HuH-7 (cell line): Measurements from ENCODE around the gene HCN4.
A peak's percentile ranks its signal among the peaks of the same experiment; 100 is the strongest.

Source experiments
- DNase-seq: peaks from one replicate; pipeline ENCODE4 v3.0.0; 2011; ENCODE audit warnings: low spot score

Gene HCN4

DNA sequence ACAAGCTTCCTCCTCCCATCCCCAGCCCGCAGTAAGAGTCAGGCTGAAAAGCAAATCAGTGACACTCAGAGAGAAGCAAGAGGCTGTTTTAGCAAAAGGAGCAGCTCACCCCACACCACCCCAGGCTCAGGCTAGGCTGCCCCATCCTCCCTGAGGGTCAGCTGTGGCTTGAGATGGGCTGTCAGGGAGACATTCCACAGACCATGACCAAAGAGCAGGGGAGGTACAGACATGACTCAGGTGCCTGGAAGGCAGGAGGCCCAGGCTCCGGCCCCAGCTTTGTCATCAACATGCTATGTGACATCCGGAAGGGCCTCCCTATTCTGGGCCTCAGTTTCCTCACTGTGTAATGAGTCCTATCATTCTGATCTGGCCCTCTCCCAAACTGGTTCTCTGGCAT, 24.7 kb downstream of the HCN4 start:
- no peak for DNase-seq

DNA sequence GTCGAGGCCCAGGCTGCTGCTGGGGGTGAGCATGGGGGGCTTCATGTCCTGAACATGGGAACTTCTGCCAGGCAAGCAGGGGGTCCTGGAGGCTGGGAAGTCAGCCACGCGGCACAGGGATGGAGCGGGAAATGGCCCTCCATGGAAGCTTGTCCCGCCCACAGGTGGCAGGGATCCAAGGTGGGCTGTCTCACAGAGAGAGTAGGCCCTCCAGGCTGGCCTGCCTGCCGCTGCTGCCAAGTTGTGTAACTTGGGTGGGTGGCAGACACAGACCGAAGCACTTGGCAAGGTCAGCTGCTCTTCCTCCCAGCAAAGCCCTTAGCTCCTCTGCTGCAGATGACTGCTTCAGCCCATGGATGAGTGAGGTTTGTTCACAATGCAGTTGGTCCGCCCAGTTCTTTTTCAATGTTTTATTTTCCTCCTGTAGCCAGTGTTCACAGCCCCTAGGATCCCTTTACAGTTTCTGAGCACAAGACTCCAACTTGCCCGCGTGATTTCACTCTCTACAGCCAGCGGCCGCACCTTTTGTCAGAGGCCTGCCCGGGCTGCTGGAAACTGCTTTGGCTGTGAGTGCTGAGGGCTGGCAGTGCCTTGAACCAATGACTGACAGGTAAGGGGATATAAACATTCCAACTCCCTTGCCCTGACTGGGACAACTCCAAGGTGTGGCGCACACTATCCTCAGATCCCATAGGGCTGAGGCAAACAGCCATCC, 26.7 kb downstream of the HCN4 start:
- no peak for DNase-seq

DNA sequence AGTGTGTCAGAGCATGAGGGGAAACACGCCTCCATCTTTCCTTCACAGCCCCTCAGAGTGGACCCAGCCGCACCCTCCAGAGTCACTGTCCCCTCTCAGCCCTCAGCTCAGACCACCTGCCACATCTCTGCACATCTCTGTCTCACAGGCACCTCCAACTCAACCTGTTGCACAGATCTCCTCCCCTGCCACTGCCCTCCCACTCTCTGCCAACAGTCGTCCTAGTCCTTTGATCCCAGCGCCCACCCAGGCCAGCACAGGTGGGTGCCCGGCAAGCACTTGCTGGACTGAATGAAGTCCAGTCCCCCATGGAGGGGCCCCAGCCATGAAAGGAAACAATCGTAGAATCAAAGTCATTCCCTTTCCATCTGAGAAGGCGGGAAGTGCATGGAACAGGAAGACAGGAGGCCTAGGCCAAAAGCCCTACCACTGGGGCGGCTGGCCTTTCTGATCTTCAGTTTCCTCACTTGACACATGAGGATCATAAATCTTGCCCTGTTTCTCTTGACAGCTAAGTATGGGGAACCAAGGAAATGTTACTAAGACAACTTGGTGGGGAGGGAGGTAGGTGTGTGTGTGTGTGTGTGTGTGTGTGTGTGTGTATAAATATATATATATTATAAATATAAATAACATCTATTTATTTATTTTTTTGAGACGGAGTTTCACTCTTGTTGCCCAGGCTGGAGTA, 28.1 kb downstream of the HCN4 start:
- no peak for DNase-seq

DNA sequence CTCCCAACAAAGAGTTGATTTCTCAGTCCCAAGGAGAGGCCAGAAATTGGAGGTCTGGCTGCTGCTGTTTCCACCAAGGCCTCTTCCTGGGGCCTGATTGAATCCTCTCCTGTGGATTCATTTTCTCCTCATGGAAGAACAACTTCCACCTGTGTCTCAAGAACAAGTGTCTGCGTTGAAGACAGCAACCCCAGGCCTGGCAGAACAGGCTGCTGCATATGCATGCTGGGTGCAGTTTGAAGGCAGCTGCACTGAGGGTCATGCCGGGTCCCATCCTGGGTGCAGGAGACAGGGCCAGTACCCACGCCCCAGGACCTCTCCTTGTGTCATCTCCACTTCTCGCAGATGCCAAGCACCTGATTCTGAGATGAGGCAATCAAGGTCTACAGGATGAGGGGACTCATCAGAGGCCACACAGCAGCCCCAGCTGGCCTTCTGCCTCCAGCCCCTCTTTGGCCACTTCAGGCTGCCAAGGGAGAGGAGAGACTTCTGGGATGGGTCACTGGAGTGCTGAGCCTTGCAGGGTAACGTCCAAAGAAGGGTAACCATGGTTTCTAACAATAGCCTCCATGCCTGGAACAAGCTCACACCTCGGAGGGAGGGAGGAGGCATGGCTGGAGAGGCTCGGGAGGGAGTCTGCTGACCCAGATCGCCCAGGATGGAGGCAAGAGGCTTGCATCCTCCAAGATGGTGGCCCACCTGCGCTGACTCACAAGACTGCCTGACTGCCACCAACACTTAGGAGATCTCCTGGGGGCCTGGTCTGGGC, 30.0 kb downstream of the HCN4 start:
- no peak for DNase-seq

DNA sequence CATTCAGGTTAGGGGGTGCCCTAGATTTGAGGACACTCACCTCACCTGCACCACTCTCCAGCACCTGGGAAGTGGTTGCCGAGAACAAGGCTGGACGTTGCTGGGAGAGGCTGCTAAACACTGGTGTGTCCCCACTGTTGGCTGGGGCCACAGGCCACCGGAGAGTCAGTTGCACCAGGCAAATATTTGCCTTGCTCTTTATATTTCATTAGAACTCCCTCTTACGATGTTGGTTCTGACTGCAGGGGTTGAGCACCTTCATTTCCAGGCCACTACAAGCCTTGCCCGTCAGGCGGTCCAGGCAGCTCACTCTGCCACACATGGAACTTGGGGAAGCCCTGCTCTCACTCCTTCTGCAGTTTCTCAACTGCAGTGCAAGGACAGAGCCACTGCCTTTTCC, 30.7 kb downstream of the HCN4 start:
- DNase-seq = no peak

DNA sequence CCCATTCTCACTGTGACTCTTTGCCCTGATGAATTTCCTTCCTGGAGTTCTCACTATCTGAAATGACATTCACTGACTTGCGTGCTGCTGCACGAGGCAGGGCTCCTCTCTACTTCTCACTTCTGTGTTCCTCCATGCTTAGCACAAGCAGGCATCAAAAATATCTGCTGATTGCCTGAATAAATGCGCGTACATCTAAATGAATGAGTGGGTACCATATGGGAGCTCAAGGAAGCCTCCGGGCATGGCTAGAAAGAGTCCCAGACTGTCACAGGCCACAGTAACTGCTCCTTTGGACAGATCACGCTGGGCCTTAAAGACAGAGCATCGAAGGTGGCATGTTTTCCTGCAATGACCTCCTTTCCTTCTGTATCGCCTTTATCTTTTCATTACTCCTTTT, 31.6 kb downstream of the HCN4 start:
- DNase-seq = no peak

DNA sequence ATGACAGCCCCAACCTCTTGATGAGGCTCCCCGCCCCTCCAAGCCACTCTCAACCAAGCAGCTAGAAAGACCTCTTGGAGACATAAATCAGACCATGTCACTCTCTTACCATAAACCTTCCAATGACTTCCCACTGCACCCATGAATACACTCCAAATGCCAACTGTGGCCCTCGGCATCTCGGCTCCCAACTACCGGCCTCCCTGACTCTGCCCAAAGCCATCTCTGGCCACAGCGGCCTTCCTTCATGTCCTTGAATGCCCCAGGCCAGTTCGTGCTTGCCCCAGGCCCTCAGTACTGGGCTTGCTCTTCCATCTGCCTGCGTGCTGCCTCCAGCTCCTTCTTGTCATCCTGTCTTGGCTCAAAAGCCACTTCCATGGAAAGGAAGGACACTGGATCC, 32.0 kb downstream of the HCN4 start:
- DNase-seq = no peak

DNA sequence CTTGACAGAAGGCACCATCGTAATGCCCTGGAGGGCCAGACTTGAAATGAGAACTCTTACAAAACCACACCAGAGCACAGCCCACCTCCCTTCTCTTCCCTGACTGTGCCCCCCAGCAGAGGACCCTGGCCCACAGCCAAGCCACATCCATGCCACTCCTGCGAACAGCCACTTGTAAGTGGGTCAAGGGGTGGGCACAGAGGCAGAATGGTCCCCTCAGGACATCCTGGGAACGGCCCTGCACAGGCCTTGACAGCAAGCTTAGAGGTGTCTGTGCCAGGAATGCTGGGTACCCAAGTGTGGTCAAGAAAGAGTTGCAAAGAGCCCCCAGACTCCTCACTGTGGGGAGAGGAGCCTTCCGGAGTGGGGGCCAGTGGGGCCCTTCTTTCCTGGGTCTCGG, 33.3 kb downstream of the HCN4 start:
- DNase-seq = no peak

DNA sequence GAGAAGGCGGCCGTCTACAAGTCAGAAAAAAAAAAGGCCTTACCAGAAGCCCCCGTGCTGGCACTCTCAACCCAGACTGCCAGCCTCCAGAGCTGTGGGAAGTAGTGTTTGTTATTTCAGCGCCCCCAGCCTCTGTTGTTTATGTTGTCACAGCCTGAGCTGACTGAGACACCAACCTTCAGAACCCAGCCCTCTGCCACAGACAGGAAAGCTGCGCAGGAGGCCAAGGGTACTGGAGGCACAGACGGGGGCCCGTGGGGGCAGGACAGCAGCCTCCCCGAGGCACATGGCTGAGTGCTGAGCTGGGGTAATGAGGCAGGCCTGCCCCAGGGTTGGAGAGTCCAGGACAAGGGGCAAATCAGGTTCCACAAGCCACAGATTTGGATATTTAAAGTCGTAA, 33.7 kb downstream of the HCN4 start:
- DNase-seq = no peak

DNA sequence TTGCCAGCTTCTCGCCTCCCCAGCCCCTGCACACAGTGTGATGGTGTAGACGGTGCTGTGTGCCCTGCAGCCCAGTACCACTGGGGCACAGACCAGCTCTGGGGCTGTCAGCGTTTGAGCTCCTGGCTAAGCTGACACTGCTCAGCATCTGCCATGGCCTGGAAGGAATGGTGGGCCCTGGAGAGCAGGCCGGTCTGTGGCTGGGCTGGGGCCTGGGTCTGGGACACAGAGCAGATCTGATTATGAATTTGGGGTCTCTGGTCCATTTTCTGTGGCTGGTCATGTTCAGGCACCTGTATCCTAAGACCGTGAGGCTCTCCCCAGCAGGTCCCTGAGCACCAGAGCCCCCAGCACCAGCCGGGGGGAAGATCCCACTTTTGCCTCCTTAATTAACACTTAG, 34.7 kb downstream of the HCN4 start:
- no peak for DNase-seq

DNA sequence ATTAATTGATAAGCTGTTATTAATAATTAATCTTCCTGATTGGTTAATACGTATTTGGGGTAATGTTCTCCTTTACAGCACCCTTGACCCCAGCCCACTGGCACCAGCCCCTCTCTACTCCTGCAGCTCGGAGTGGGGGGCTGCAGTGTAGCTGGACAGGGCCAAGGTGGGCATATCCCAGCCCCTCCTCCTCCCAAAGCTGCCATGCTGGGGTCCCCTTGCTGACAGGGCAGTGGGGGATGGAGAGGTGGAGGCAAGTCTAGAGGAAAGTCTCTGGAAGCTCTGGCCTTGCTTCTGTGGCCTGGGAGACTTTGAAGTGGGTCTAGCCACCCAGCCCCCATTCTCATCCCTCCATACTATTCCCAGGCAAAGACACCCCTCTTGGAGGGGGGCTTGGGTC, 35.8 kb downstream of the HCN4 start:
- DNase-seq = no peak

DNA sequence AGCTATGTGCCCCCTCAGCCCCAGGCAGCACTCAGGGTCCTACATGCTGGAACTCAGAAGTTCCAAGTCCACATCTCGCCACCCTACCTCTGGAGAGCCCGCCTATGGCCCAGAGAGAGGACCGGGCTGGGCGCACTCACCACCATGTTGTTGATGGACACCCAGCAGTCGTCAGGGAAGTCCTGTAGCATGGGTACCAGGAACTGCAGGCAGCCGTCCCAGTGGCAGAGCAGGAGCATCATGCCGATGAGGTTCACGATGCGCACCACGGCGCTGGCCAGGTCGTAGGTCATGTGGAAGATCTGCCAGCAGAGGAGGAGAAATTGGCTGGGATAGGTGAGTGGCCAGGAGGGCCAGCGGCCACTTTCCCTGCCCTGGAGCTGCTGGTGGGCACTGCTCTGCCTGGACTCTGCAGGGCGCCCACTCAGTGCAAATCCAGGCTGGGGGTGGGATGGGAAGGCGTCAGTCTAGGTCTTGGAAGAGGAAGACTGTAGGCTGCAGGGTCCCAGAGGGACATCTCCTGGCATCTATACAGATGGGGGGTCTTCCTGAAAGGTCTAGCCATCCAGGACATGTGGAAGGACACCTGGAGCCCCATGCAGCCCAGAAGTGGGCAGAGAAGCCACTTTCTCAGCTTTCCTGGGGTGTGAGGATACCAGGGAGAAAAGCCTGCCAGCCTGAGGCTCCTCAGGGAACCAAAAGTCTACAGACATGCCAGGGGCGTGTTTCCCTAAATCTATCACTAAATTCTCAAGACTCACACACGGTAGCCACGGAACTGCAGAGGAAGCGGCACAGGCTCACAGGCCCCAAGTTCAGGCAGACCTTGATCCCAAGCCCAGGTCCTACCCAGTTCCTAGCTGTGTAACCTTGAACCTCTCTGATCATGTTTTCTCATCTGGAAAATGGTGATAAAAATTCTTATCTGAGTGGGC, 36.5 kb downstream of the HCN4 start:
- DNase-seq = no peak

DNA sequence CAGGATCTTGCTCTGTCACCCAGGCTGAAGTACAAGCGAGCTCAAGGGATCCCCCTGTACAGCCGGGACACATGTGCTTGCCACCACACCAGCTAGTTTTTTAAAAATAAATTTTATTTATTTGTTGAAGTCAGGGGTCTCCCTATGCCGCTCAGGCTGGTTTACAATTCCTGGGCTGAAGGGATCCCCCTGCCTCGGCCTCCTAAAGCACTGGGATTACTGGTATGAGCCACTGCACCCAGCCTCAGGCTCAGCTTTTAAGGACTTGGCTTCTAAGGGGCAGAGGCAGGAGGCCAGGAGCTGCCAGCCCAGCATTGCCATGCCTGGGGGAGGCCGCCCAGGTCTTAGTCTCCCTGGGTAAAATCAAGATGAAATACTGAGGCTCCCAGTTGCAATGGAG, 37.3 kb downstream of the HCN4 start:
- no peak for DNase-seq

DNA sequence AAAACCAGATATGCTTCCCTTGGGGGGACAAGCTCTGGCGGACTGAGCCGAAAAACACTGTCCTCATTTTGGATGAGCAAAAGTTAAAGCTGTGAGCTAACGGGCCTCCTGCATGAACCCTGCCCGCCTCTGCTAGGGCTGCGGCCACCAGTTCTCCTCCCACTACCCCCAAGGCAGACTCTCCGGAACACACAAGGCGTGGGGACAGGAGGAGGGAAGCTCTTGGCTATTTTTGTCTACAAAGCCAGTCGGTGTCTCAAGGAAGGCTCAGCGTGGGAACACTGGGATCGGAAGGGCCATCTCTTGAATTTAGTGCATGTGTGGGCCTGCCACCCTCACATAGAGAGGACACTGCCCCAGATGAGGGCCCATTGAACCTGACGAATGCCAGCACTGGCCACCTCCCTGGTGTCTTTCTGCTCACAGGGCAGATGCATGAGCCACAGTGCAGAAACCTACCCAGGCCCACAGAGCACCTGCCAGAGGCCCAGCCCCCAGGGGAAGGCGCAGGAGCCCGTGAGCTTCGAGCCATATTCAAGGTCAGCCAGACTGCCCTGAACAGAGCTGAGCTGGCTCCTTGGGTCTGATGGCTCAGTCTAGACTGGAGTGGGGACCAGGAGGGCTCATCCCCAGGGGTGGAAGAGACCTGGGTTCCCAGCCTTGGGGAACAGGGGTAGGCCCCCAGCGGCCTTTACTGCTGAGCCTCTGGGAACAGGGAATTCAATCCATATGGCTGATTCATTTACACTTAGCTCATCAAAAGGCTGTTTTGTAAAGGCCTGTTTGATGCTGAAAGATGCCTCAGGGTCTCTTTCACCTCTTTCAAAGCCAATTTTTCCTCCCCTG, 38.3 kb downstream of the HCN4 start:
- no peak for DNase-seq

DNA sequence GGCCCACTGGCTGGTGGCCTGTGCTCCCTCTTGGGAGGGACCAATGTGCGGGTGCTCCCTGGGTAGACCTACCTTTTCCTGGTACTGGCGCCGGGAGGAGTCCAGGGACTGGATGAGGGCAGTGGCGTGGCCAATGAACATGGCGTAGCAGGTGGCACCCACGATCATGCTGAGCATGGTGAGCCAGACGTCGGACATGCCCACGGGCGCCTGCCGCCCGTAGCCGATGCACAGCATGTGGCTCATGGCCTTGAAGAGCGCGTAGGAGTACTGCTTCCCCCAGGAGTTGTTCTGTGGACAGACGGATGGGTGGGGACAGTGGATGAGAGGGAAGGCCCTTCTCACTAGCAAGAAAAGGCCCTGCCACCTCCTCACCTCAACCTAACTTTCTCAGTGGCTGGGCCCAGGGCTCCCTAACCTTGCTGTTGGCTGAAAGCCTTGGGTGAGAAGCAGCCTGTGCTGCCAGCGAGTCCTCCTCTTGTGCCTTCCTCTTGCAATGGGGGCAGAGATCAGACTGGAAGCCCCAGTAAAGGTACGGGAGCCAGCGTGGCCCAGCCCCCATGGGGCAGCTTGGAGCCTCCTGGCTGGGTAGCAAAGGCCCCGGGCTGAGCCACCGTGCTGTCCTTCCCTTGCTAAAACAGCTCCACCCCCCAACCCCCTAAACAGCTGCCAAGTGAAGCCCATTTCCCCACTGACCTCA, 39.1 kb downstream of the HCN4 start:
- no peak for DNase-seq

DNA sequence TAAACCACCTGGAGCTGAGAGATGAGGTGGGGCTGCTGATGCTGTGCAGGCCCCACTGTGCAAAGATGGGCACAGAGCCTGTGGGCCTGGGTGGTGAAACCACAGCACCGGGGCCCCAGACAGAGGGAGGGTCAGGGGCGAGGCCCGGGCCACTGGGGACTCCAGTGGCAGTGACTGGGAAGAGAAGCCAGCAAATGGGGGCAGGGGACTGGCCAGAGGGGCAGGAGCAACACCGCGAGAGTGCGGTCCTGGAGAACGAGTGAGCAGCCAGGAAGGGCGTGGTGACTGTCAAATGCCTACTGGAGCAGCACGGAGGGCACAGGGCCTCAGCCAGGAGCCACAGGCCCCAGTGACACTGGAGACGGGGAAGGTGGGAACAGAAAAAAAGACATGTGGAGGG, 39.8 kb downstream of the HCN4 start:
- DNase-seq = no peak

DNA sequence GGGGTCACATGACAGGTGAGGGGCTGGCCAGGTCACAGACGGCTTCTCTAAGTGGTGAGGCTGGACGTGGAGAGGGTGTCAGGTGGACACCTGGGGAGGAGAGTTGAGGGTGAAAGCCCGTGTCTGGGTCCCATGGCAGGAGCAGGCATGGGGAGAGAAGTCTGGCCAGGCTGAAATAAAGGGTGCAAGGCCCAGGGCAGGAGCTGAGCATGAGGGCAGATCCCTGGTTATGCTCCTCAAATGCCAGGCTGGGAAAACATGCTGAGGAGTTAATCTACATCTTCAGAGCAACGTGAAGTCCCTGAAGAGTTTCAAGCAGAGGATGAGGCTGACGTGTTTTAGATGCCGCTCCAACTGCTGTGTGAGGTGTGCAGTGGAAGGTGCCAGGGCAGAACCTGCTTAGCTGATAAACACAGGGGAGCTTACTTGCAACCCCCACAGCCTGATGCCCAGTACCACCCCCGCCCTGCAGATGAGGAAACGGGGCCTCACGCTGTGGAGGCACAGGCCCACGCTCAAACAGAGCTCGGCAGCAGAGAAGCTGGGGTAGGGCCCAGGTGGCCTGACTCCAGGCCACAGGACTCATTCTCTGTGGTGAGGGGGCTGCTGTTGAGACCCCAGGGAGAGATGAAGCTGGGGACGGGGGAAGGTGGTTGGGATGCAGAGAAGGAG, 40.5 kb downstream of the HCN4 start:
- DNase-seq = no peak

DNA sequence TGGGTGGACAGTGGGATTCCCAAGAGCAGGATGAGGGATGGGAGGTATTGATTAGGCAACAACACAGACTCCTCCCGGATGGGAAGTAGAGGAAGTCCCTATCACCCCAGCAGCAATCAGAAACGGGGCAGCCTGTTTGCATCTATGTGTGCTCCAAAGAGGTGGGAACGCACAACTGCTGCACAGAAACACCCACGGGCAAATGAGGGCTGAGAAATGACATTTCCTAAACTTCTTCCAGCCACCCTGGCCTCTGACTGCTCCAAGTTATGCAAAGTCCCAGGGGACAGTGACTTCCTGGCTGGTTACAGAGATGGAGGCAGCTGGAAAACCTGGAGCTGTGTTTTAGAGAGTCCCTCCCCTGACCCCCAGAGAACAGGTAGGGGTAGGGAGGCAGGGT, 42.6 kb downstream of the HCN4 start:
- no peak for DNase-seq

DNA sequence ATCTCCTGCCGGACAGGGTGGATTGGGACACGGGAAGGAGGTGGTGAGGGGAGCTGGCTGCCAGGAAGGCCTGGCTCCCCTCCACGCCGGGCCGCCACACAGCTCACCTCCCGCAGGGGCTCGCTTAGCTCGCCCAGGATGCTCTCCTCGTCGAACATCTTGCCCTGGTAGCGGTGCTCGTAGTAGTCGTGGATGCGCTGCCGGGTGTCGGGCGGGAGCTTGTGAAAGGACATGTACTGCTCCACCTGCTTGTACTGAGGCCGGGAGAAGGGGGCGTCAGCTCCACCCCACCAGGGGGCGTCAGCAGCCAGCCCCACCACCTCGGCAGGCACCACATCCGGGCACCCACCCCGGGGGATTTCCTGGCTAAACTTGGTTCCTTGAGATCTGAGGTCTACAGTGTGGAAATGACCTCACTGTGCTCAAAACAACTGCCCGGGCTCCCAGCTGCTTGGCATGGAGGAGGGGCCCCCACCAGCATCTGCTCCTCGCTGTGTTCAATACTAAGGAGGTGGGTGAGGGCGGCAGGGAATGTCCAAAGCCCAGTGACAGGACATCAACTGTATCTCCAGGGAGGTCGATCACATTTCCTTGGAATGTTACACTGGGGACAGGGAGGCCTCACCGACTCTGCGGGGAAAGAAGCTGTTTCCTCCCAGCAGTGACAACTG, 43.4 kb downstream of the HCN4 start:
- peak; percentile 59 for DNase-seq
